Smooth muscle cell (in vitro differentiated cells): ENCODE measurements around the gene RHBDL3. TPM values are rescaled to one million over a fixed set of nuclear protein-coding genes. Genes with fewer than 3 reads are reported as not detected.

ENCODE experiments used
- DNase-seq: peaks from one replicate; lab custom pipeline; 2025; ENCODE audit not compliant: unreplicated experiment; lab: John Stamatoyannopoulos, UW
- H2AFZ ChIP-seq: fragments of 200-600 bp; sonication (generic); 2 replicates; pipeline ENCODE4 v1.6.0; 2016; ENCODE audit warnings: antibody characterized with exemption, low read depth, mild to moderate bottlenecking
- H3F3A ChIP-seq: fragments of 200-600 bp; sonication (generic); 2 replicates; pipeline ENCODE4 v1.6.0; 2017; ENCODE audit warnings: antibody characterized with exemption, low read depth
- H3K27ac ChIP-seq: fragments of 200-600 bp; sonication (generic); 2 replicates; pipeline ENCODE4 v1.5.1; 2016; ENCODE audit warnings: low read depth, mild to moderate bottlenecking
- H3K27me3 ChIP-seq: fragments of 200-600 bp; sonication (generic); 2 replicates; pipeline ENCODE4 v1.6.1; 2016; ENCODE audit warnings: low read depth, mild to moderate bottlenecking
- H3K36me3 ChIP-seq: fragments of 200-600 bp; sonication (generic); 2 replicates; pipeline ENCODE4 v1.5.1; 2016; ENCODE audit warnings: low read depth
- H3K4me1 ChIP-seq: fragments of 200-600 bp; sonication (generic); 2 replicates; pipeline ENCODE4 v1.5.1; 2016; ENCODE audit warnings: low read depth
- H3K4me2 ChIP-seq: fragments of 200-600 bp; sonication (generic); 2 replicates; pipeline ENCODE4 v1.6.0; 2016; ENCODE audit warnings: mild to moderate bottlenecking
- H3K4me3 ChIP-seq: fragments of 200-600 bp; sonication (generic); 2 replicates; pipeline ENCODE4 v1.5.1; 2016; ENCODE audit warnings: mild to moderate bottlenecking
- H3K79me2 ChIP-seq: fragments of 200-600 bp; sonication (generic); 2 replicates; pipeline ENCODE4 v1.6.0; 2016; ENCODE audit warnings: low read depth, mild to moderate bottlenecking
- H3K9ac ChIP-seq: fragments of 200-600 bp; sonication (generic); 2 replicates; pipeline ENCODE4 v1.6.0; 2016; ENCODE audit warnings: low read depth
- H3K9me3 ChIP-seq: fragments of 200-600 bp; sonication (generic); replicated peaks from 2 replicates; pipeline ENCODE4 v1.5.1; 2016; ENCODE audit warnings: low read depth
- H4K20me1 ChIP-seq: fragments of 200-600 bp; sonication (generic); 2 replicates; pipeline ENCODE4 v1.6.0; 2016; ENCODE audit warnings: low read depth
- CTCF ChIP-seq: fragments of 200-600 bp; sonication (generic); IDR thresholded peaks from 2 replicates; pipeline ENCODE4 v1.5.1; 2017; ENCODE audit warnings: borderline replicate concordance, mild to moderate bottlenecking, antibody characterized with exemption; ENCODE audit not compliant: insufficient read depth, poor library complexity, severe bottlenecking
- WGBS: methylation state at CpG from one replicate; pipeline ENCODE4 v1.1.7; 2016; ENCODE audit warnings: low lambda C conversion rate; 5-methylcytosine and 5-hydroxymethylcytosine counted together
- polyA plus RNA-seq: library from polyadenylated mRNA; unstranded; fragments of >200 nt; fragmentation: Nextera tagmentation; extraction: Ambion mirVana; gene quantifications from 2 replicates; pipeline ENCODE4 v1.2.1, GENCODE V29; 2016
- total RNA-seq: library from RNA; depleted of rRNA; stranded (reverse); fragments of >200 nt; gene quantifications from 2 replicates; pipeline ENCODE4 v1.2.3, GENCODE V29; 2014

Gene RHBDL3
- total and polyA plus RNA-seq, 2 experiments from 2014 or later = not detected

- Histone ChIP-seq H3K27ac (no peak overlapping the region), H3K36me3 (no peaks in the 10 kb centered on the region), H3K4me1 (peaks cover 4% of the 10 kb centered on the region), H4K20me1 (no peaks in the 10 kb centered on the region), H3K27me3 (peaks cover 71% of the 10 kb centered on the region), H3K79me2 (no peaks in the 10 kb centered on the region), H3K9me3 (no peaks in the 10 kb centered on the region), H2AFZ (no peak overlapping the region), H3K4me3 (no peak overlapping the region), H3F3A (no peaks in the 10 kb centered on the region), H3K4me2 (no peak overlapping the region), H3K9ac (no peak overlapping the region)
- no peak for TF ChIP-seq CTCF
- WGBS = 84% methylated on average over 10 of the region's 10 CpGs
- DNase-seq = no peak
Measured at GRCh38 chr17:32287804-32288511, 22.3 kb downstream of the RHBDL3 start.

- DNase-seq = no peak
Measured at GRCh38 chr17:32288615-32289014, 23.0 kb downstream of the RHBDL3 start.

GRCh38 chr17:32289471-32290070 lies 23.9 kb downstream of the RHBDL3 start:
- Histone ChIP-seq H3K4me2 (no peak overlapping the region), H3K27ac (no peak overlapping the region), H3K4me1 (peaks cover 4% of the 10 kb centered on the region), H3K27me3 (peaks cover 77% of the 10 kb centered on the region), H3K9ac (no peak overlapping the region), H3K79me2 (no peaks in the 10 kb centered on the region), H2AFZ (no peak overlapping the region), H4K20me1 (no peaks in the 10 kb centered on the region), H3K9me3 (no peaks in the 10 kb centered on the region), H3F3A (no peaks in the 10 kb centered on the region), H3K36me3 (no peaks in the 10 kb centered on the region), H3K4me3 (no peak overlapping the region)
- no peak for TF ChIP-seq CTCF
- 38% methylated on average over 9 of the region's 9 CpGs for WGBS
- DNase-seq = no peak

More at GRCh38 chr17:32288615-32289014, 23.0 kb downstream of the RHBDL3 start:
- 88% methylated on average over 11 of the region's 11 CpGs for WGBS
- H3K79me2 ChIP-seq = no peaks in the 10 kb centered on the region
- no peak overlapping the region for H2AFZ ChIP-seq
- no peak for TF ChIP-seq CTCF
- H4K20me1 ChIP-seq = no peaks in the 10 kb centered on the region
- no peak overlapping the region for H3K9ac ChIP-seq
- no peaks in the 10 kb centered on the region for H3K9me3 ChIP-seq
- H3K27me3 ChIP-seq = peaks cover 77% of the 10 kb centered on the region
- peaks cover 4% of the 10 kb centered on the region for H3K4me1 ChIP-seq
- H3K4me2 ChIP-seq = no peak overlapping the region
- no peak overlapping the region for H3K27ac ChIP-seq
- no peaks in the 10 kb centered on the region for H3F3A ChIP-seq
- H3K36me3 ChIP-seq = no peaks in the 10 kb centered on the region
- H3K4me3 ChIP-seq = no peak overlapping the region
